H1 (cell line): Measurements from ENCODE around the gene WDR90. TPM values are rescaled to one million over a fixed set of nuclear protein-coding genes. Genes with fewer than 3 reads are reported as not detected.

Experiments
- BRCA1 ChIP-seq: IDR thresholded peaks from 2 replicates; pipeline ENCODE4 v1.6.1; 2012; ENCODE audit warnings: low read depth, low read length, improper control_type of control experiment
- MAFK ChIP-seq: IDR thresholded peaks from 2 replicates; pipeline ENCODE4 v1.6.1; 2012; ENCODE audit warnings: low read depth, mild to moderate bottlenecking, improper control_type of control experiment, low read length
- TAF7 ChIP-seq: optimal IDR thresholded peaks from 2 replicates; pipeline ENCODE3; 2011; ENCODE audit warnings: low read depth, mild to moderate bottlenecking, inconsistent platforms, low read length, moderate library complexity, borderline replicate concordance
- TEAD4 ChIP-seq: IDR thresholded peaks from 2 replicates; pipeline ENCODE4 v1.6.1; 2012; ENCODE audit warnings: low read depth, low read length, inconsistent platforms, mixed read lengths
- polyA plus RNA-seq, 7 experiments: library from polyadenylated mRNA; depleted of rRNA in 3 of 7; stranded (reverse) in 5 of 7; unstranded in 2 of 7; fragments of >200 nt in 5 of 7; fragments of 200-250 nt in 2 of 7; gene quantifications; 1 replicate in 5 of 7; 2 replicates in 1 of 7; 4 replicates in 1 of 7; pipeline versions ENCODE4 v1.2.1 to v1.2.3, GENCODE V29; 2011 to 2013; ENCODE audit warnings: missing spikeins in 2 of 7, mixed read lengths in 2 of 7
- total RNA-seq: library from RNA; stranded (reverse); fragmentation: NEBNext Ultra II Directional; extraction: Animal tissue kit (Norgen Biotek cat#: 25700); gene quantifications from 2 replicates; pipeline ENCODE4 v1.2.1, GENCODE V29; 2021
- TF ChIP-seq, protein P1 (sequence below): IDR thresholded peaks from 2 replicates; pipeline ENCODE4 v1.6.1; 2012; ENCODE audit warnings: inconsistent platforms

Gene WDR90
- total and polyA plus RNA-seq, 2 of the 8 experiments (the other 6 are each of a cell fraction or from before 2014, with no cell fraction given) = 24.0 to 47.2 TPM

DNA sequence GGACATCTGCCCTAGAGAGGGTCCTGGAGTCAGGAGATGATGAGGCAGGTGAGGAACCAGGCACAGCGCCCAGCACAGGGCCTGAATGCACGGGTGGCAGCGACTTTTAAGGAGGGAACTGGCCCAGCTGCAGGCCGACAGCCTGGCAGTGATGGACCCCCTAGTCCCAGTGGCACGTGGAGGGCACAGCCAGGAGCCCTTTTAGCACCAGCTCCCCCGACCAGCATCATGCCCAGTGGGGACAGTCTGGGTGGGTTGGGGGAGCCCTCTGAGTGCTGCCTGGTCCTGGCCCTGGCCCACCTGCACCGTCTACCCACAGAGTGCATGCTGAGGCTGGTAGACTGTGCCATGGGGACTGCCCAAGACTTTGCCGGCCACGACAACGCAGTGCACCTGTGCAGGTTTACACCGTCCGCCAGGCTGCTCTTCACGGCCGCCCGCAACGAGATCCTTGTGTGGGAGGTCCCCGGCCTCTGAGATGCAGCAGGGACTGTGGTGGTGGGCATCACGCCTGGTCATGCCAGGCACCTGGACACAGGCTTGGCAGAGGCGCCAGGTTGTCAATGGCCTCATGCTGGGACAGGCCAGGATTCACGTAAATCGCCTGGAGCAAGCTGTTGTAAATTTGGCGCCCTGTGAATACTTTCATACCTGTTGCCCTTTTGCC is 18.1 kb downstream of the WDR90 start (continued):
- no peak for TF ChIP-seq TAF7
- TF ChIP-seq BRCA1 = no peak
- TF ChIP-seq MAFK = no peak
- TF ChIP-seq, protein P1, sequence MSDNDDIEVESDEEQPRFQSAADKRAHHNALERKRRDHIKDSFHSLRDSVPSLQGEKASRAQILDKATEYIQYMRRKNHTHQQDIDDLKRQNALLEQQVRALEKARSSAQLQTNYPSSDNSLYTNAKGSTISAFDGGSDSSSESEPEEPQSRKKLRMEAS = no peak
- TF ChIP-seq TEAD4 = no peak
